Urothelium cell line (cell line): Measurements from ENCODE around the gene PBXIP1.
"Not testable (repeated sequence)": the region's sequence is repeated elsewhere in the genome, so short reads cannot be mapped to it uniquely, and the experiment has no call there.

Experiments
- DNase-seq: peaks from one replicate; pipeline ENCODE4 v3.0.0; 2011; ENCODE audit warnings: low spot score, mixed read lengths
- FAIRE-seq: peaks from 2 replicates; lab custom pipeline; 2011; peaks lifted over from hg19 to GRCh38; lab: Jason Lieb, UNC

The PBXIP1 gene

GRCh38 chr1:154940213-154940560 is 15.7 kb downstream of the PBXIP1 start:
- no peak for DNase-seq
- FAIRE-seq, result no peak

- no peak for FAIRE-seq
- DNase-seq, result no peak
These were observed 17.1 kb downstream of the PBXIP1 start for GRCh38 chr1:154938604-154939399.

- FAIRE-seq, result no peak
- no peak for DNase-seq
These were observed 17.9 kb downstream of the PBXIP1 start for GRCh38 chr1:154937988-154938386.

- FAIRE-seq, result no peak
These were observed 18.6 kb downstream of the PBXIP1 start for GRCh38 chr1:154937085-154937987.

GRCh38 chr1:154936555-154937084 is 19.3 kb downstream of the PBXIP1 start, which contains the start of gene PMVK:
Gene PMVK, minus strand, starts transcription at chr1:154936719. Its CDS starts 34 bp downstream, at chr1:154936685.
- peak; percentile 95 for DNase-seq

More at GRCh38 chr1:154937085-154937987, 18.6 kb downstream of the PBXIP1 start:
- DNase-seq, result peak; percentile 93

GRCh38 chr1:154935749-154936554 is 19.9 kb downstream of the PBXIP1 start:
- no peak for FAIRE-seq
- no peak for DNase-seq

More at GRCh38 chr1:154936555-154937084, 19.3 kb downstream of the PBXIP1 start, which contains the start of gene PMVK:
- no peak for FAIRE-seq

GRCh38 chr1:154934358-154934948 is 21.4 kb downstream of the PBXIP1 start:
- DNase-seq (no peak), FAIRE-seq (no peak)

GRCh38 chr1:154931940-154932487 is 23.9 kb downstream of the PBXIP1 start:
- DNase-seq, result peak; percentile 81
- FAIRE-seq, result no peak

- no peak for DNase-seq
- peak; percentile 70 for FAIRE-seq
These were observed 29.7 kb downstream of the PBXIP1 start for GRCh38 chr1:154926201-154926600.

- DNase-seq (no peak), FAIRE-seq (no peak)
These were observed 30.3 kb downstream of the PBXIP1 start for GRCh38 chr1:154925335-154926170.

GRCh38 chr1:154923695-154924094 is 32.2 kb downstream of the PBXIP1 start:
- DNase-seq, result no peak
- no peak for FAIRE-seq

- FAIRE-seq (no peak), DNase-seq (no peak)
These were observed 42.6 kb downstream of the PBXIP1 start for GRCh38 chr1:154913273-154913672.

GRCh38 chr1:154912755-154913154 is 43.1 kb downstream of the PBXIP1 start:
- no peak for DNase-seq
- FAIRE-seq, result no peak

GRCh38 chr1:154911691-154912550 is 44.0 kb downstream of the PBXIP1 start:
- peak; percentile 27 for FAIRE-seq
- DNase-seq, result no peak

GRCh38 chr1:154910851-154911250 is 45.0 kb downstream of the PBXIP1 start:
- FAIRE-seq (no peak), DNase-seq (no peak)

GRCh38 chr1:154908937-154909336 is 47.0 kb downstream of the PBXIP1 start:
- FAIRE-seq (no peak), DNase-seq (no peak)

- not testable (repeated sequence) for DNase-seq, FAIRE-seq
These were observed 47.8 kb downstream of the PBXIP1 start for GRCh38 chr1:154908129-154908528.

- FAIRE-seq (no peak), DNase-seq (no peak)
These were observed 49.2 kb downstream of the PBXIP1 start for GRCh38 chr1:154906621-154907081.
